Cardiac fibroblast (primary cell): ENCODE results near the gene NAGA.

Experiments
- DNase-seq, 2 donors: peaks; one replicate each; pipeline versions ENCODE4 v3.0.0 to v3.0.0-alpha.2; 2010; ENCODE audit warnings: low read depth in 2 of 2
- H3K4me3 ChIP-seq, 2 donors: replicated peaks in 1 of 2; 1 replicate in 1 of 2; 2 replicates in 1 of 2; pipeline ENCODE4 v1.5.1; 2011; ENCODE audit warnings: low read depth in 2 of 2, low read length in 2 of 2, mild to moderate bottlenecking in 2 of 2, moderate library complexity in 1 of 2
- TF ChIP-seq, protein P1 (sequence below): IDR thresholded peaks from one replicate; pipeline ENCODE4 v1.5.1; 2011; ENCODE audit warnings: low read depth, mild to moderate bottlenecking, low read length, inconsistent platforms

The NAGA gene

DNA sequence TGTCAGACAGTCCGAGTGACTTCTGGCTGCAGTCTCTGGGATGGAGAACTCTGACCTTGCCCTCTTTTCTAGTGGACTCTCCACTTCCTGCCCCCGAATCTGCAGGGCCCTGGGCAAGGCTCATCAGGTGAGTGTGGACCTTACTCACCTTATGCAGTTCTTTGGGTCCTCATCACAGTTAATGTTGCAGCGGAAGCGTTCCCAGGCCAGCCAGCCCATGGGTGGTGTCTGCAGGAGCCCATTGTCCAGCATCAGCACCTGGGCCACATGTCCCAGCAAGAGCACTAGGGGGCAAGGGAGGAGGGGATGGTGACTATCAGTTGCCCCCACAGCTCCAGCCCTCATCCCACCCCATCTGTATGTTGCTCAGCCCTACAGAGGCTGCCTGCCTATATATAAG lies 2.3 kb downstream of the NAGA start:
- H3K4me3 ChIP-seq, result no peak overlapping the region
- TF ChIP-seq, protein P1, sequence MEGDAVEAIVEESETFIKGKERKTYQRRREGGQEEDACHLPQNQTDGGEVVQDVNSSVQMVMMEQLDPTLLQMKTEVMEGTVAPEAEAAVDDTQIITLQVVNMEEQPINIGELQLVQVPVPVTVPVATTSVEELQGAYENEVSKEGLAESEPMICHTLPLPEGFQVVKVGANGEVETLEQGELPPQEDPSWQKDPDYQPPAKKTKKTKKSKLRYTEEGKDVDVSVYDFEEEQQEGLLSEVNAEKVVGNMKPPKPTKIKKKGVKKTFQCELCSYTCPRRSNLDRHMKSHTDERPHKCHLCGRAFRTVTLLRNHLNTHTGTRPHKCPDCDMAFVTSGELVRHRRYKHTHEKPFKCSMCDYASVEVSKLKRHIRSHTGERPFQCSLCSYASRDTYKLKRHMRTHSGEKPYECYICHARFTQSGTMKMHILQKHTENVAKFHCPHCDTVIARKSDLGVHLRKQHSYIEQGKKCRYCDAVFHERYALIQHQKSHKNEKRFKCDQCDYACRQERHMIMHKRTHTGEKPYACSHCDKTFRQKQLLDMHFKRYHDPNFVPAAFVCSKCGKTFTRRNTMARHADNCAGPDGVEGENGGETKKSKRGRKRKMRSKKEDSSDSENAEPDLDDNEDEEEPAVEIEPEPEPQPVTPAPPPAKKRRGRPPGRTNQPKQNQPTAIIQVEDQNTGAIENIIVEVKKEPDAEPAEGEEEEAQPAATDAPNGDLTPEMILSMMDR, result no peak
- DNase-seq, result no peak

DNA sequence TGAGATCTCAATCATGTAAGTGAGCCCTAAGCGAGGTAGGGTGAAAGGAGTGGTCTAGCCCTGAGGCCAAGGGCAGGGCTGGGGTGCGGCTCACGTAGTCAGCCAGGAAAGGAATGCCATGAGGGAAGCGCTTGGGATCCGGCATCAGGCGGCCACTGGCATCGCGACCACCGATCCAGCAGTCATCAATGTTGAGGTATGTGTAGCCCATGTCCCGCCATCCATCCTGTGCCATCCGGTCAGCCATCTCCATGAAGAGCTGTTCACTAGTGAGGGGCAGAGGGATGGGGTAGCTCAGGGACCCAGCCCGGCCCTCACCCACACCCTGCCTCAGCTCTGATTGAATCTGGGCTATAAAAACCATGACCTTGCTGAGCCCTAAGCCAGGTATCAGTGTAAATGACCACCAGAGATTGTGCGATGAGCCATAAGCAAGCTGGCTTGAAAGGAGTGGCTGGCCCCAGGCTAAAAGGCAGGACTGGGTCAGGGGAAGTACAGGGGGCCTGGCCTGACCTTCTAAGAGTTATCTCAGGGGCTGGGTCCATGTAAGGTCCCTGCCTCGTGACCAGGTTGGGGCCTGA lies 2.9 kb downstream of the NAGA start:
- H3K4me3 ChIP-seq, result no peak overlapping the region
- TF ChIP-seq, protein P1, result no peak
- DNase-seq, result no peak

DNA sequence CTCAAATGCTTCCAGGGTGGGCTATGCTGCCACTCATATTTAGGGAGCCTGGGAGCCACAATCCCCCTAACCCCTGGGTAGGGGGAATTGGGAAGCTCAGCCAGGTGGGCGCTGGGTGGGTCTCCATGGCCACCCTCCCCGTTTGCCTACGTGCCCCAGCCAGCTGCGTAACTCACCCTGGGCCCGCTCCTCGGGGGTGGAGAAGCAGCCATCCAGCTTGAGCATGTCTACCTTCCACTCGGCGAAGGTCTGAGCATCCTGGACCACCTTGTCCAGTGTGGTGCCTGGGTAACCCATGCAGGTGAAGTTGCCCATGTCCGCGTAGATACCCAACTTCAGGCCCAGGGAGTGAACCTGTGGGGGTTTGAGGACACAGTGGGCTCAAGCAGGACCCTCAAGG lies 3.7 kb downstream of the NAGA start:
- H3K4me3 ChIP-seq, result no peak overlapping the region
- no peak for DNase-seq
- TF ChIP-seq, protein P1, result no peak

DNA sequence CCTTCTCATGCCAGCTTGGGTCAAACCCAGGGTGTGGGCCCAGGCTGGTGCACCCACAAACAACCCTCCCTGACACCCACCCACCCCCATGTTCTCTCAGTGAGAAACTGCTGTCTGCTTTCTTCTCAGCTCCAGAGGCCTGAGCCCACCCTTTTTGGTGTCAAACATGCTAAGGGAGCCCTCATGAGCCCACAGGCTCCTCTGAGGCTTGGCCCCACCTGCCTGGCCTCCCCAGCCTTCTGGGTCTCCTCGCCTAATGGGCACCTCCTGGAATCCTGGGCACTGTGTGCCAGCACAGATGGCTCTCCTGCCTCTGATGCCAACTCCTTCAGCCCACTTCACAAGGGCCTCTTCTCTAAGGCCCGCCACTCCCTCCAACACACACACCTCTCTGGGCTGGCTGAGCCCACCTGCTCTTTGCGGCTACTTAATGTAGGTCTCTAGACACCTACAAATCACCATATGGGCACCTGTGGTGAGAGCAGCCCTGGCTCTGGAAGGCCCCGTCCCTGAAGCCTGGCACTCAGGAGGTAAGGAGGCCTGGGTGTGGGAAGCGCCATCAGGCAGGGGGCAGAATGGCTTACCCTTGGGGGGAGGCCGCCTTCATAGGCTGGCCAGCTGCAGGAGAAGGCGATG lies 4.4 kb downstream of the NAGA start:
- TF ChIP-seq, protein P1, result no peak
- no peak overlapping the region for H3K4me3 ChIP-seq
- DNase-seq, result no peak

DNA sequence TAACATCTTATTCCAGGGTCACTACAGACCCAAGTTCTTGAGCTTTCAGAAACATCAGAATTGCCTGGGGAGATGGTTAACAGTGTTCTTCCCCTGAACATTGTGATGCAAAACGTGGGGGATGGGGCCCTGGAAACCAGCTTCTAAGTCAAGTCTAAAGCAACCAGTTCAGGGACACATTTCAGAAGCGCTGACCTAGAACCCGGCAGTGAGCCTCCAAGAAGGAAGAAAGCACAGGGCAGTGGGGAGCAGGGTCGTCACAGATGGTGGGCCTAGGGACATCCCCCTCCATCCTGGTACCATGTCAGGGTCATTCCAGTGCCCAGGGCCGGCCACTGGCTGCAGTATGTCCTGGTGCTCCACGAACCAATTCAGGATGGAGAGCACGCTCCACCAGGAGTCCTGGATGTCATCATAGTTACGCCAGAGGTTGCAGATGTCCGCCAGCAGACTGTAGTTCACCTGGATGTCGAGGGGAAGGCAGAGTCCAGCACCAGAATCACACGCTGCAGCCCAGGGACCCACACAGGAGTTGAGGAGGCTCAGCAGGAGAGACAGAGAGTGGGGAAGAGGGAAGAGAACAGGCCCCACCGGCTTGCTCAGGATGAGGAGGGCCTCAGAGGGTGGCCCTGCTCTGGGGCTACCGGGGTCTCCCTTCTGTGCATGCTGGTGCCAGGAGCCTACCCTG lies 5.0 kb downstream of the NAGA start:
- no peak for DNase-seq
- TF ChIP-seq, protein P1, result no peak
- no peak overlapping the region for H3K4me3 ChIP-seq

DNA sequence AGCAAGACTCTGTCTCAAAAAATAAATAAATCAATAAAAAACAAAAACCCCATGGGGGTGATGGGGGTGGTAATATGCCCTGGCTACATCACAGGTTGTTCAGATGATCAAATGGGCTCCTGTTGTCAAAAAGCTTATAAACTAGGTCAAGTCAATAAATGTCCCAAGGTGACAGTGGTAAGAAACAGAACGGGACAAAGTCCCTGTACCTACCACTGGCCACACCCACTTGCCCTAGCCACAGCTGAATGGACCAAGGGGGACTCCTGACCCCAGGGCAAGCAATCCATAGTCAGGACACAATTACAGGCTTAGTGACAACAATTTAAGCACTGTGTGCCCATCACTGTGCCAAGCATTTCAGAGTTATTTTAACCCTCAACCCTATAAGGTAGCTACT lies 6.0 kb downstream of the NAGA start:
- no peak for DNase-seq
- TF ChIP-seq, protein P1, result no peak
- no peak overlapping the region for H3K4me3 ChIP-seq
